ENCODE results near the gene SP100. TPM values are rescaled to one million over a fixed set of nuclear protein-coding genes. Genes with fewer than 3 reads are reported as not detected.

Gene SP100
- total RNA-seq, 1 donor from 2014 or later = 120 TPM

DNA sequence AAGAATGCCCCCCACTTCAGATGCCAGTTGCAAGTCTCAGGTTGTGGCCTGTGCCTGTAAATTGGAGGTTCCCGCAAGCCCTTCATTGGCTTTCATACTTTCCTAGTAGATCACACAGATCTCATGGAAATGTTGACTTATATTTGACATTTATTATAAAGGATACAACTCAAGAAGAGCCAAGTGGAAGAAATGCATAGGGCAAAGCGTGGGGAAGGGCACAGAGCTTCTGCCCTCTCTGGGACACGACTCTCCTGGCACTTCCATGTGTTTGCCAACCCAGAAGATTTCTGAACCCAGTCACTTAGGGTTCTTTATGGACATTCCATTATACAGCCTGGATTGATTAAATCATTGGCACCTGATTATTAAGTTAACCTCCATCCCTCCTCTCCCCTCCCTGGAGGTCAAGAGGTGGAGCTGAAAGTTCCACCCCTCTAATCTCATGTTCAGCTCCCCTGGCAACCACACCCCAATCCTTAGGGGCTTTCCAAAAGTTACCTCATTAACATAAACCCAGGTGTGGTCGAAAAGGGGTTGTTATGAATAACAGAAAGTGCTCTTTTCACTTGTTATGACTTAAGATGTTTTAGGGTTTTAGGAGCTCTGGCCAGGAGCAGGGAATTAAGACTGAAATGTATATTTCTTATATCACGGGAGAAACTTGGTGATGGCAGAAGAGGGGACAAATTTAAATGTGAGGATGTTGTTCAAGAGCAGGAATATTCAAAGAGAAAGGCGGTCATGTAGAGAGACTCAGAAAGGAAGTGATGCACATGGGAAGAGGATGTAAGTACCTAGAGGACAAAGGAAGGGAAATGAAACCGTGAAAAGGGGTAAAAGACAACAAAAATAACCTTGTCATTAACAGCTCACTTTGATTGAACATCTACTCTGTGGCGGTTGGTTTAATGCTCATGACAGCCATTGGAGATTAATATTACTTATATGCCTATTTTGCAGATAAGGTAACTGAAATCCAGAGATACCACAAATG lies 31.8 kb downstream of the SP100 start:
- peaks cover 25% of the 10 kb centered on the region for H3K4me1 Mint-ChIP-seq (ENCODE audit: unreplicated experiment)
- DNase-seq (ENCODE audit: extremely low spot score, unreplicated experiment) = no peak
- no peaks in the 10 kb centered on the region for H3K27me3 Mint-ChIP-seq (ENCODE audit: unreplicated experiment)
- no peaks in the 10 kb centered on the region for H3K9me3 Mint-ChIP-seq (ENCODE audit: unreplicated experiment)
- no peak overlapping the region for H3K27ac Mint-ChIP-seq (ENCODE audit: unreplicated experiment)
- peaks cover 76% of the 10 kb centered on the region for H3K36me3 Mint-ChIP-seq (ENCODE audit: unreplicated experiment)
- no peak for TF ChIP-seq CTCF (IDR thresholded peaks at IDR 0.05)
- no peak overlapping the region for H3K4me3 Mint-ChIP-seq (ENCODE audit: unreplicated experiment)

DNA sequence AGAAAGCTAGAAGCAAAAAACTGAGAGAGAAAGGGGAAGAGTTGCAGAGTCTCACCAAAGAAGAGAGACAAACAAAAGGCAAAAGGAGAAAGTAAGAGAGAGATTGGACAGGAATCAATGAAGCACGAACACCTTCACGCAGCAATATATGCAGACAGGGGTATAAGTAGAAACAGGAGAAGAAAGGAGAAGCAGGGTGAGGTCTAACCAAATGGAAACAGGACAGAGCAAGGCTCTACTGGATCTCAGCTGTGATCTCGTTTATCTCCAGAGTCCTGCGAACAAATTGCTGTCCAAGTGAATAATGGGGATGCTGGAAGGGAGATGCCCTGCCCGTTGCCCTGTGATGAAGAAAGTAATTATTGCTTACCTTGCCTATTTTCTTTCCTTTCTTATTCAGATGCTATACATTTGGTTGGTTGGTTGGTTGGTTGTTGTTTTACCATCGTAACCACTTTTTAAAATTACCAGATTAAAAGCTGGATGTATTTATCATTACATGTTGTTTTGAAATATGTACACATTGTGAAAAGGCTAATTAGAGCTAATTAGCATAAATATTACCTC lies 34.0 kb downstream of the SP100 start:
- Mint-ChIP-seq H3K9me3 (ENCODE audit: unreplicated experiment) (peaks cover 10% of the 10 kb centered on the region), H3K4me1 (ENCODE audit: unreplicated experiment) (peaks cover 8% of the 10 kb centered on the region), H3K4me3 (ENCODE audit: unreplicated experiment) (no peak overlapping the region), H3K27me3 (ENCODE audit: unreplicated experiment) (no peaks in the 10 kb centered on the region), H3K36me3 (ENCODE audit: unreplicated experiment) (peaks cover 81% of the 10 kb centered on the region), H3K27ac (ENCODE audit: unreplicated experiment) (no peak overlapping the region)
- no peak for TF ChIP-seq CTCF (IDR thresholded peaks at IDR 0.05)
- no peak for DNase-seq (ENCODE audit: extremely low spot score, unreplicated experiment)

DNA sequence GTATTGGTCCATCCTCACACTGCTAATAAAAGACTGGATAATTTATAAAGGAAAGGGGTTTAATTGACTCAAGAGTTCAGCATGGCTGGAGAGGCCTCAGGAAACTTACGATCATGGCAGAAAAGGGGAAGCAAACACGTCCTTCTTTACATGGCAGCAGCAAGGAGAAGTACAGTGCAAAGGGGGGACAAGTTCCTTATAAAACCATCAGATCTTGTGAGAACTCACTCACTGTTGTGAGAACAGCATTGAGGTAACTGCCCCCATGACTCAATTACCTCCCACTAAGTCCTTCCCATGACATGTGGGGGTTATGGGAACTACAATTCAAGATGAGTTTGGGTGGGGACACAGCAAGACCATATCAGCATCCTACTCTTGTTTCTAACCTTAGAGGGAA lies 37.0 kb downstream of the SP100 start:
- H3K4me3 Mint-ChIP-seq (ENCODE audit: unreplicated experiment) = no peak overlapping the region
- TF ChIP-seq CTCF (IDR thresholded peaks at IDR 0.05) = no peak
- no peaks in the 10 kb centered on the region for H3K27me3 Mint-ChIP-seq (ENCODE audit: unreplicated experiment)
- peaks cover 4% of the 10 kb centered on the region for H3K4me1 Mint-ChIP-seq (ENCODE audit: unreplicated experiment)
- no peak for DNase-seq (ENCODE audit: extremely low spot score, unreplicated experiment)
- H3K27ac Mint-ChIP-seq (ENCODE audit: unreplicated experiment) = no peak overlapping the region
- H3K9me3 Mint-ChIP-seq (ENCODE audit: unreplicated experiment) = peaks cover 18% of the 10 kb centered on the region
- peaks cover 80% of the 10 kb centered on the region for H3K36me3 Mint-ChIP-seq (ENCODE audit: unreplicated experiment)

- Mint-ChIP-seq H3K9me3 (ENCODE audit: unreplicated experiment) (peaks cover 18% of the 10 kb centered on the region), H3K27me3 (ENCODE audit: unreplicated experiment) (no peaks in the 10 kb centered on the region), H3K4me1 (ENCODE audit: unreplicated experiment) (no peaks in the 10 kb centered on the region), H3K4me3 (ENCODE audit: unreplicated experiment) (no peak overlapping the region), H3K27ac (ENCODE audit: unreplicated experiment) (no peak overlapping the region), H3K36me3 (ENCODE audit: unreplicated experiment) (peaks cover 86% of the 10 kb centered on the region)
- no peak for TF ChIP-seq CTCF (IDR thresholded peaks at IDR 0.05)
- no peak for DNase-seq (ENCODE audit: extremely low spot score, unreplicated experiment)
Measured at GRCh38 chr2:230455005-230455684, 39.1 kb downstream of the SP100 start.
